DMS114 treated with DMSO at 0.1 percent for 48 hours (cell line): ENCODE data around the gene ENDOV.
A peak's percentile ranks its signal among the peaks of the same experiment; 100 is the strongest.

ENCODE experiments used
- DNase-seq: peaks from one replicate; lab custom pipeline; 2025; ENCODE audit not compliant: unreplicated experiment; lab: John Stamatoyannopoulos, UW

Gene ENDOV

DNA sequence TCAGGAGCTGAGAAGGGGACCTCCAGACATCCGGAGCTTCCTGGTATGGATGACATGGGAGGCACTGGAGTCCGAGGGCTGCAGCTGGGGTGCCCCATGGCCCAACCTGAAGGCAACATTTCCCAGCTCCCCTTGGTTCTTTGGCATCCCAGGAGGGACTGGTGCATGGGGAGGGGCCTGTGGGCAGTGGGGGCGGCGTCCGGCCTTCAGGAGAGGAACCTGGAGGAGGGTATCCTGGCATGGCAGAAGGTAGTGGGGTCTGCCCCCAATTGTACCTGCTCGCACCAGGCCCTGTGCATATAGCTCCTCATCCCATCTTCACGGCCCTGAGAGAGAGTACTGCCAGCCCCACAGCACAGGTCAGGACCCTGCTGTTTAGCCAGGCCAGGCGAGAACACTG, 49.5 kb downstream of the ENDOV start:
- no peak for DNase-seq

DNA sequence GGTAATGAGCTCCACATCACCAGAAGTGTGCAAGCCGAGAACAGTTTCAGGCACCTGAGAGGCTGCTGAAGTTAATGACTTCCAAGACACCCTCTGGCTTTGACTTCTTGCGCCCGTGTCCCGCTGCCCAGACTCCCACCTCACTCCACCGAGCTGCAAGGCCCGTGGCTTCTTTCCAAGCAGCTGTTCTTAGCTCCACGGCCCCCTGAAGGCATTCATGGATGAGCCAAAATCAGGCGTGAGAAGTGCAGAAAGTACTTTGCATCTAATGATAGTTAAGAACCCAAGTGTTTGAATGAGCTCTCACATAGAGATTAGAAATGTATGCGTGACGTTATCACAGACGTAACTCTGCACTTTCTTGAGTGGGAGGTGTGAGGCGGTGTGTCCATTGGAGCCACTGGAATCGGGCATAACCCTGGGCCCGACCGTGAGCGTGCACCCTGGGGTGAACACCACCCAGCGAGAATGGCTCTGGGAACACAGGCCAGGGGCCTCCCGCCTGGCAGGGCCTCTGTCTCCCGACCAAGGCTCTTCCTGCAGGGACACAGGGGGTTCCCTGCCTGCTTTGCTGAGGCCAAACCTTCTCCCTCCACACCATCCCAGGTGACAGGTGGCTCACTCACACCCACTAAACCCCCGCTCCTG, 50.5 kb downstream of the ENDOV start:
- DNase-seq: no peak

- no peak for DNase-seq
Observed at GRCh38 chr17:80466188-80466705, 51.3 kb downstream of the ENDOV start.

GRCh38 chr17:80468242-80468641, 53.3 kb downstream of the ENDOV start:
- DNase-seq: no peak

GRCh38 chr17:80468781-80469493, 54.0 kb downstream of the ENDOV start:
- DNase-seq: no peak

DNA sequence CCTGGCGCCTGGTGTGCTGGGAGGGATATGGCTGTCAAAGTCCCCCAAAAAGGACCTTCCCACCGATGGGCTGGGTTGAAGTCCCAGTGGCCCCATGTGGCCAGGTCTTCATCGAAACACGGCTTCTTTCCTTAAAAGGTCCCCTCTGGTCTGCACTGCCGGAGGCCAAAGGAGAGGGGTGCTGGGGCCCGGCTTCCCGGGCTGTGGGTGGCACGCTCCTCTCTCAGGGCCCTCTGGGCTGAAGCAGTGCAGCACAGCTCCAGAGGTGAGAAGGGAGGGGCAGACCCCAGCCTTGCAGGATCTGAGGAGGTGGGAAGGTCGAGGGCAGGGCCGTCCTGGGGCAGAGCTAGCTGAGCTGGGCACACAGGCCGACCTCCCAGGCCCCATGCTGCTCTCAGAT, 54.7 kb downstream of the ENDOV start:
- no peak for DNase-seq

DNA sequence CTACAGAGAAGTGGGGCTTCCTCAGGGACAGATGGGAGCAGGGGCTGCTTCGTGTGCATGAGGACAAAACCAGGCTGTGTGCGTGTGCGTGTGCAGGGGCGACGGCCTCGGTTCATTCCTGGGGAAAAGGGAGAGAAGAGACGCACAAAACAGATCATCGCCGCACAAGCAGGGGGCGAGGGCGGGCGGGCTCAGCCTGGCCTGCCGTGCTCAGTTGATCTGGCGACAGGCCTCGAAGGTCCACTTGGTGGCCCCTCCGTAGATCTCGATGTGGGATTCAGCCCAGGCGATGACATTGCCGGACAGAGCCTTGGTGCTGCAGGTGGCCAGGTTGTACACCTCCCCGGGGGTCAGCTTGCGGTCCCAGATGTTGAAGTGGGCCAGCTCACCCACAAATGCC, 55.6 kb downstream of the ENDOV start:
- no peak for DNase-seq

DNA sequence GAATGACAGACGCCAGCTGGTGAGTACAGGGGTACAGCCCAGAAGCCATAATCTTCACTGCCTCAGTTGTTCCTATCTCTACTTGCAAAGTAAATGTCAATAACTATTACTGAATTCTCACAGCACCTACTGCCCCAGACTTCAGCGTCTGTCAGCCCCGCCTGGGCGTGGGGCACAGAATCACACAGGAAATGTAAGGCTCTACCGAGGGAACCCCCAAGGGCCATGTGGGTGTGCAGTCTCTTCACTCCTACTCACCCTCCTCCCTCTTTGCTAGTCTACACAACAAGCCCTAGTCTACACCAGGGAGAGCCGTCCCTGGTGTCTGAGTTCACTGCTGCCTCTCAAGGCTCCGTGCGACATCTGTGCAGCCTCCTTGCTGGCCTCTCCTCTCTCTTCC, 57.0 kb downstream of the ENDOV start:
- no peak for DNase-seq

- no peak for DNase-seq
Observed at GRCh38 chr17:80472996-80473395, 58.0 kb downstream of the ENDOV start.

GRCh38 chr17:80473701-80474100, 58.7 kb downstream of the ENDOV start:
- no peak for DNase-seq

DNA sequence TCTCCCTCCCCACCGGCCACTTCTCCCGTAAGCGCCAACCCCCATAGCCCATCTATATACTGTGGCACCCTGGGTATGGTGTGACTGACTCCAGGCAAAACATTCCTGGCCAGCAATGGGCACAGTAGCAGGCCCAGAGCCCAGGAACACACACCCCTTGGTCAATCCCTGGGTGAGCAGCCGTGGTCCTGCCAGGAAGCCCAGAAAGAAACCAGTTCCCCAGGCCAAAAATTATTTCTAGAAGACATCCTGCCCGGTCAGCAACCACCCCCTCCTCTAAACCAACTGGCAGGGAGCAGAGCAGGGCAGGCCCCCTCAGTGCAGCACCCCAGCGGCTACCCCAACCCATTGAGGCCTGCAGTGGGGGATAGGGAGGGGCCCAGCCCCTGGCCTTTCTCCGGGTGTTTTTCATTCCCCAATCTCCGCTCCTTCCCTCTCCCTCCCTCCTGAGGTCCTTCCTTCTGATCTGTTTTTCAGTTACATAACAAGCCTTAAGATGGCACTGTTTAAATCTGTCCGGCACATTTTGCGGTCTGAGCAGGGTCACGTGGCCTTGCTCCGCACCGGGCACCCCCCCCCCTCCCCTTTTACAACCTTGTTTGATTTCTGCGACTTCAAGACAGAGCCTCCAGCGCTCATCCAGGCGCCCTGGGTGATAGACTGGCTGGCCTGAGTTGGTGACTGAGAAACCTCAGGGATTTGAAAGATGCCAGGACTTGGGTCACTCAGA, 59.4 kb downstream of the ENDOV start:
- peak; percentile 55 for DNase-seq

DNA sequence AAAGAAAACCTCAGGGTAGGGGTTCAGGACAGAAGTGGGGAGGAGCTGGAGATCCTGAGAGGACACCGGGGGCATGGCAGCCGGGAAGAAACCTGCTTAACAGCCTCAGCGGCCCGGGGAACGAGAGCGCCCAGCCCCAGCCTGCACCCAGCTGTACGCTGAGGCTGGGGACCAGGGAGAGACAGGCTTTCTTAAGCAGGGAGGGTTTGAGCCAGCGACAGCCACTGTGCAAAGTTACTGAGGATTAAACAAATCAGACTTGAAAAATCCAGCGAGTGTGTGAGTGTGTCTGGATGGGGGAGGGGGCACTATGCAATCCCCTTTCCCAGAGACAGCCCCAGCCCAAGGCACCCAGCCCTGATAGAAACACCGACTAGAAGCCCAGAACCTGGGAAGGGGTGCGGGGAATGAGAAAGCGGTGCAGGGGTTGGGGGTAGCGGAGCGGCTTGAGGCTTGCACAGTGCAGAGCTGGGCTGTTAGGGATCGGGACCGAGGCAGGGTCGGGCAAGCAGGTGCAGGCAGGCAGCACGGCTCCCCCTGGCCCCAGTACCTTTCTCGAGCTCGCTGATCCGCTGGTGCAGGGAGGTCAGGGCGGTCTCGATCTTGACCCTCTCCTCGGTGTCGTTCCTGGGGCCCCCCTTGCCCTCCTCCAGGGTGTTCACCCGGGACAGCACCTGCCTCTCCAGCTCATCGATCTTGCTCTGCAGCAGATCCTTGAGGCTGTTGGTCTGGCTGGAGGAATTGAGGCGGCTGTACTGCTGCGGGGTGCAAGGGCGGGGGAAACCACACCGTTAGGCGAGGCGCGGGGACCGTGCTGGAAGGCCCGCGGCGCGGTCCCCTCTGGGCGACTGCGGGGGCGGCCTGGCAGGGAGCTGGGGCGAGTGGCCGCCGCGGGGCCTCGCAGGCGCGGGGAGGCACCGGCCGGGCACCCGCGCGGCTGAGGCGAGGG, 60.3 kb downstream of the ENDOV start:
- no peak for DNase-seq

GRCh38 chr17:80475910-80476876, 61.2 kb downstream of the ENDOV start, which contains the start of gene NPTX1:
Gene NPTX1, minus strand, starts transcription at chr17:80476607. Its CDS starts 161 bp downstream, at chr17:80476446.
- no peak for DNase-seq

GRCh38 chr17:80476877-80477646, 62.1 kb downstream of the ENDOV start:
- DNase-seq: no peak

DNA sequence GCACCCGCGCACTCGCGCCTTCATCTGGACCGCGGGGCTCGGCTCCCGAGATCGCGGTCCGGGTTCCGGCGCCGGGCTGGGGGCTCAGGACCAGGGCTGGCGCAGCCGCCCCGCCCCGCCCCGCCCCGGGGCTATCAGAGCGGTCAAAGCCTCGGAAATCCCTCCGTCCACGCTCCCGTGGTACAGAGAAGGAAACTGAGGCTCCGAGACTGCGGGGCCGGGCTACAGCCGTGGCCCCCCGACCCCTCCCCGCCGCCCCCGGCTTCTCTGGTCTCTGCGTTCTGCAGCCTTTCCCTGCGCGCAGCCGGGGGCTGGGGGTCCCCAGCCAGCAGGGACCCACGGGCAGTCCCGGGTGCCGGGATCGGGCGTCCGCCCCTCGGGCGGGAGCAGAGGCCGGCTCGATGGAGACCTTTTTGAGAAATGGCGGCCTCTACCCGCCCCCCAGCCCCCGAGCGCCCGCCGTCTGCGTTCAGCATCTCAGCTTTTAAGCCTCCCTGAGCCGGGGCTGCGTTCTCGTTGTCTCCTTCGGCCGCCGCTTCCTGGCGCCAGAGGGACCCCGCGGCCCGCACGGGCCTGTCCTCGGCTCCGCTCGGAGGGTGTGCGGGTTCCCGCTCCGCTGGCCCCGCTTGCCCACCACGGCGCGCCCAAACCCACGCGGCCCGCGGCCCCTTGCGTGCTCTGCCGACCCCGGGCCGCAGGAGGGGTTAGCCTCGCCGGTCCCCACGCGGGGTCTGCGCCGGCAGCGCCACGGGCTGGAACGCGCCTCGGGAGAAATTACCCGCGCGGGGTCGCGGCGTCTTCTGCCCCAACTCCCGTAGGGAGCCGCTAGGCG, 62.9 kb downstream of the ENDOV start:
- DNase-seq: peak; percentile 31

GRCh38 chr17:80478487-80479245, 63.7 kb downstream of the ENDOV start:
- no peak for DNase-seq

DNA sequence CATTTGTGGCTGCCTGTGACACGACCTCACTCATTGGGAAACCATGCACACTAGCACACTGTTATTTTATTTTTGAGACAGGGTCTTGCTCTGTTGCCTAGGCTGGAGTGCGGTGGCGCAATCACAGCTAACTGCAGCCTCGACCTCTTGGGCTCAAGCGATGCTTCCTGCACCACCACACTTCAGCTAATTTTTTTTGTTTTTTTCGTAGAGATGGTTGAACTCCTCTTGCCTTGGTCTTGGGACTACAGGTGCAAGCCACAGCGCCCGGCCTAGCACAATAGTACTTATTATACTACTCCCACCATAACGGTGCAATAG, 64.2 kb downstream of the ENDOV start:
- no peak for DNase-seq
